GM12891 (cell line): Measurements from ENCODE around the gene P2RY14.

Experiments
- PAX5 ChIP-seq: IDR thresholded peaks from 2 replicates; pipeline ENCODE4 v1.6.1; 2011; ENCODE audit warnings: low read length, moderate library complexity, mild to moderate bottlenecking; ENCODE audit not compliant: insufficient read depth, severe bottlenecking
- POLR2AphosphoS5 ChIP-seq: IDR thresholded peaks from 2 replicates; pipeline ENCODE4 v1.6.1; 2011; ENCODE audit warnings: low read depth, low read length, control low read depth

GRCh38 chr3:151264605-151265004 is 13.7 kb downstream of the P2RY14 start:
- TF ChIP-seq POLR2AphosphoS5 (no peak), PAX5 (no peak)
